ENCODE data around the gene LRRC37A3. TPM values are rescaled to one million over a fixed set of nuclear protein-coding genes. Genes with fewer than 3 reads are reported as not detected.

The LRRC37A3 gene
- total and polyA plus RNA-seq, 2 of the 13 experiments (the other 11 are each of a cell fraction or from before 2014, with no cell fraction given): 0.62 to 1.1 TPM

- TF ChIP-seq ZNF331 (CRISPR knock-in tag; IDR thresholded peaks at IDR 0.05): peak; percentile 93
- TF ChIP-seq, protein P1, sequence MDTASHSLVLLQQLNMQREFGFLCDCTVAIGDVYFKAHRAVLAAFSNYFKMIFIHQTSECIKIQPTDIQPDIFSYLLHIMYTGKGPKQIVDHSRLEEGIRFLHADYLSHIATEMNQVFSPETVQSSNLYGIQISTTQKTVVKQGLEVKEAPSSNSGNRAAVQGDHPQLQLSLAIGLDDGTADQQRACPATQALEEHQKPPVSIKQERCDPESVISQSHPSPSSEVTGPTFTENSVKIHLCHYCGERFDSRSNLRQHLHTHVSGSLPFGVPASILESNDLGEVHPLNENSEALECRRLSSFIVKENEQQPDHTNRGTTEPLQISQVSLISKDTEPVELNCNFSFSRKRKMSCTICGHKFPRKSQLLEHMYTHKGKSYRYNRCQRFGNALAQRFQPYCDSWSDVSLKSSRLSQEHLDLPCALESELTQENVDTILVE (CRISPR knock-in tag; IDR thresholded peaks at IDR 0.05): peak; percentile 99
- TF ChIP-seq ZNF124 (CRISPR knock-in tag; IDR thresholded peaks at IDR 0.05): peak; percentile 83; the same call in 1 of the 2 replicates
- TF ChIP-seq HNRNPLL (IDR thresholded peaks at IDR 0.05; ENCODE audit: low read depth, low read length, poor library complexity, severe bottlenecking): peak; percentile 76
- TF ChIP-seq RARA (CRISPR knock-in tag; IDR thresholded peaks at IDR 0.05): peak; percentile 65
- TF ChIP-seq FOXO1 (CRISPR knock-in tag; IDR thresholded peaks at IDR 0.05): peak; percentile 81
- TF ChIP-seq, protein P2, sequence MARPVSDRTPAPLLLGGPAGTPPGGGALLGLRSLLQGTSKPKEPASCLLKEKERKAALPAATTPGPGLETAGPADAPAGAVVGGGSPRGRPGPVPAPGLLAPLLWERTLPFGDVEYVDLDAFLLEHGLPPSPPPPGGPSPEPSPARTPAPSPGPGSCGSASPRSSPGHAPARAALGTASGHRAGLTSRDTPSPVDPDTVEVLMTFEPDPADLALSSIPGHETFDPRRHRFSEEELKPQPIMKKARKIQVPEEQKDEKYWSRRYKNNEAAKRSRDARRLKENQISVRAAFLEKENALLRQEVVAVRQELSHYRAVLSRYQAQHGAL (CRISPR knock-in tag; IDR thresholded peaks at IDR 0.05; ENCODE audit: not compliant biosample characterization): peak; percentile 34
- peak; percentile 80; the same call in 1 of the 2 replicates for TF ChIP-seq GTF2F1 (IDR thresholded peaks at IDR 0.05; ENCODE audit: low read length)
- TF ChIP-seq, protein P3, sequence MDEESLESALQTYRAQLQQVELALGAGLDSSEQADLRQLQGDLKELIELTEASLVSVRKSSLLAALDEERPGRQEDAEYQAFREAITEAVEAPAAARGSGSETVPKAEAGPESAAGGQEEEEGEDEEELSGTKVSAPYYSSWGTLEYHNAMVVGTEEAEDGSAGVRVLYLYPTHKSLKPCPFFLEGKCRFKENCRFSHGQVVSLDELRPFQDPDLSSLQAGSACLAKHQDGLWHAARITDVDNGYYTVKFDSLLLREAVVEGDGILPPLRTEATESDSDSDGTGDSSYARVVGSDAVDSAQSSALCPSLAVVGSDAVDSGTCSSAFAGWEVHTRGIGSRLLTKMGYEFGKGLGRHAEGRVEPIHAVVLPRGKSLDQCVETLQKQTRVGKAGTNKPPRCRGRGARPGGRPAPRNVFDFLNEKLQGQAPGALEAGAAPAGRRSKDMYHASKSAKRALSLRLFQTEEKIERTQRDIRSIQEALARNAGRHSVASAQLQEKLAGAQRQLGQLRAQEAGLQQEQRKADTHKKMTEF (CRISPR knock-in tag; IDR thresholded peaks at IDR 0.05): peak; percentile 74
- peak; percentile 68 to 73 for TF ChIP-seq POLR2A (IDR thresholded peaks at IDR 0.05; ENCODE audit: insufficient read depth in 1 of 2, low read depth in 2 of 2, low read length in 2 of 2)
- TF ChIP-seq, protein P4, sequence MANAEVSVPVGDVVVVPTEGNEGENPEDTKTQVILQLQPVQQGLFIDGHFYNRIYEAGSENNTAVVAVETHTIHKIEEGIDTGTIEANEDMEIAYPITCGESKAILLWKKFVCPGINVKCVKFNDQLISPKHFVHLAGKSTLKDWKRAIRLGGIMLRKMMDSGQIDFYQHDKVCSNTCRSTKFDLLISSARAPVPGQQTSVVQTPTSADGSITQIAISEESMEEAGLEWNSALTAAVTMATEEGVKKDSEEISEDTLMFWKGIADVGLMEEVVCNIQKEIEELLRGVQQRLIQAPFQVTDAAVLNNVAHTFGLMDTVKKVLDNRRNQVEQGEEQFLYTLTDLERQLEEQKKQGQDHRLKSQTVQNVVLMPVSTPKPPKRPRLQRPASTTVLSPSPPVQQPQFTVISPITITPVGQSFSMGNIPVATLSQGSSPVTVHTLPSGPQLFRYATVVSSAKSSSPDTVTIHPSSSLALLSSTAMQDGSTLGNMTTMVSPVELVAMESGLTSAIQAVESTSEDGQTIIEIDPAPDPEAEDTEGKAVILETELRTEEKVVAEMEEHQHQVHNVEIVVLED (CRISPR knock-in tag; IDR thresholded peaks at IDR 0.05; ENCODE audit: borderline replicate concordance): peak; percentile 61; the same call in 1 of the 2 replicates
- peak; percentile 47; the same call in 1 of the 2 replicates for TF ChIP-seq MXD3 (CRISPR knock-in tag; IDR thresholded peaks at IDR 0.05)
- TF ChIP-seq ZNF205 (CRISPR knock-in tag; IDR thresholded peaks at IDR 0.05): peak; percentile 65; the same call in 1 of the 2 replicates
- TF ChIP-seq FOXK2 (IDR thresholded peaks at IDR 0.05): 0 out of 2 replicates have a peak, but pooled peaks have one; percentile 37
- peak; percentile 34; the same call in 1 of the 2 replicates for TF ChIP-seq ZNF263 (CRISPR knock-in tag; IDR thresholded peaks at IDR 0.05)
- TF ChIP-seq GABPB1 (CRISPR knock-in tag; IDR thresholded peaks at IDR 0.05): peak; percentile 82
- TF ChIP-seq, protein P5, sequence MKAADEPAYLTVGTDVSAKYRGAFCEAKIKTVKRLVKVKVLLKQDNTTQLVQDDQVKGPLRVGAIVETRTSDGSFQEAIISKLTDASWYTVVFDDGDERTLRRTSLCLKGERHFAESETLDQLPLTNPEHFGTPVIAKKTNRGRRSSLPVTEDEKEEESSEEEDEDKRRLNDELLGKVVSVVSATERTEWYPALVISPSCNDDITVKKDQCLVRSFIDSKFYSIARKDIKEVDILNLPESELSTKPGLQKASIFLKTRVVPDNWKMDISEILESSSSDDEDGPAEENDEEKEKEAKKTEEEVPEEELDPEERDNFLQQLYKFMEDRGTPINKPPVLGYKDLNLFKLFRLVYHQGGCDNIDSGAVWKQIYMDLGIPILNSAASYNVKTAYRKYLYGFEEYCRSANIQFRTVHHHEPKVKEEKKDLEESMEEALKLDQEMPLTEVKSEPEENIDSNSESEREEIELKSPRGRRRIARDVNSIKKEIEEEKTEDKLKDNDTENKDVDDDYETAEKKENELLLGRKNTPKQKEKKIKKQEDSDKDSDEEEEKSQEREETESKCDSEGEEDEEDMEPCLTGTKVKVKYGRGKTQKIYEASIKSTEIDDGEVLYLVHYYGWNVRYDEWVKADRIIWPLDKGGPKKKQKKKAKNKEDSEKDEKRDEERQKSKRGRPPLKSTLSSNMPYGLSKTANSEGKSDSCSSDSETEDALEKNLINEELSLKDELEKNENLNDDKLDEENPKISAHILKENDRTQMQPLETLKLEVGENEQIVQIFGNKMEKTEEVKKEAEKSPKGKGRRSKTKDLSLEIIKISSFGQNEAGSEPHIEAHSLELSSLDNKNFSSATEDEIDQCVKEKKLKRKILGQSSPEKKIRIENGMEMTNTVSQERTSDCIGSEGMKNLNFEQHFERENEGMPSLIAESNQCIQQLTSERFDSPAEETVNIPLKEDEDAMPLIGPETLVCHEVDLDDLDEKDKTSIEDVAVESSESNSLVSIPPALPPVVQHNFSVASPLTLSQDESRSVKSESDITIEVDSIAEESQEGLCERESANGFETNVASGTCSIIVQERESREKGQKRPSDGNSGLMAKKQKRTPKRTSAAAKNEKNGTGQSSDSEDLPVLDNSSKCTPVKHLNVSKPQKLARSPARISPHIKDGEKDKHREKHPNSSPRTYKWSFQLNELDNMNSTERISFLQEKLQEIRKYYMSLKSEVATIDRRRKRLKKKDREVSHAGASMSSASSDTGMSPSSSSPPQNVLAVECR (CRISPR knock-in tag; IDR thresholded peaks at IDR 0.05; ENCODE audit: borderline replicate concordance): peak; percentile 82; the same call in 1 of the 2 replicates
- TF ChIP-seq IRX3 (CRISPR knock-in tag; IDR thresholded peaks at IDR 0.05; ENCODE audit: borderline replicate concordance, low read depth): 0 out of 2 replicates have a peak, but pooled peaks have one; percentile 23
Observed at GRCh38 chr17:64919289-64920025, at the start of gene LRRC37A3 (continued).

All from HepG2 (cell line).